Middle frontal gyrus (tissue), 1 donor: ENCODE measurements around the gene ADAMTS2.

ENCODE experiments used
- DNase-seq: peaks from one replicate; pipeline ENCODE4 v3.0.0-alpha.2; 2015; ENCODE audit warnings: low spot score; ENCODE audit errors: extremely low spot score

The ADAMTS2 gene

GRCh38 chr5:179181988-179182387 is 163.3 kb downstream of the ADAMTS2 start:
- no peak for DNase-seq

DNA sequence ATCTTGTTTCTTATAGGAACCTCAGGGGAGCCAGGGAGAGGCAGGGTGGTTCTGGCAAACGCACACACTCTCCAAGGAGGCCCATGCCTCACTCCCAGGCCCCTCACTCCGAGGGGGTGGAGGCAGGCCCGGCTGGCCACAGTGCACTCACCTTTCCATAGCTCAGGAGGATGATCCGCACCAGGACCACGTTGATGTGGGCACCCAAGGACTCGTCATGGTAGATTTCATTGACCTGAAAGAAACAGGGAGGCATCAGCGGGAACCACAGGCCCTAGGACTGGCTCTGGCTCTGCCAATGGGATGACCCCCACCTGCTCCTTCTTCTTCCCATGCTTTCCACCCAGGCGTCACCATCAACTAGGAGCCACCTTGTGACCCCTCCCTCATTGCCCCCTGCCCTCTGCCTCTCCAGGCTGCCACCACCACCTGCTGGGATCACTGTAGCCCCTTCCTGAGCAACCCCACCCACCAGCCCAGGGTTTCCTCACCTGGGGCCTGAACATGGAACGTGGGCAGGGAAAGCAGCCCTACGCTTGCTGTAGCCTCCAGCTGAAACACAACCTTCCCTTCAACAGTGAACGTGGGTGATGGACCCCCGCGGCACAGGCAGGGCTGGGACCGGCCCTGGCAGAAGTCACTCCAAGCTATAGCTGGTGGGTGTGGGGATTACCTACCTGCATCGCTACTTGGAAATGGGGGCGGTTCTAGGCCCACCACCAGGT is 164.2 kb downstream of the ADAMTS2 start:
- no peak for DNase-seq

GRCh38 chr5:179180061-179180610 is 165.1 kb downstream of the ADAMTS2 start:
- DNase-seq, result no peak

DNA sequence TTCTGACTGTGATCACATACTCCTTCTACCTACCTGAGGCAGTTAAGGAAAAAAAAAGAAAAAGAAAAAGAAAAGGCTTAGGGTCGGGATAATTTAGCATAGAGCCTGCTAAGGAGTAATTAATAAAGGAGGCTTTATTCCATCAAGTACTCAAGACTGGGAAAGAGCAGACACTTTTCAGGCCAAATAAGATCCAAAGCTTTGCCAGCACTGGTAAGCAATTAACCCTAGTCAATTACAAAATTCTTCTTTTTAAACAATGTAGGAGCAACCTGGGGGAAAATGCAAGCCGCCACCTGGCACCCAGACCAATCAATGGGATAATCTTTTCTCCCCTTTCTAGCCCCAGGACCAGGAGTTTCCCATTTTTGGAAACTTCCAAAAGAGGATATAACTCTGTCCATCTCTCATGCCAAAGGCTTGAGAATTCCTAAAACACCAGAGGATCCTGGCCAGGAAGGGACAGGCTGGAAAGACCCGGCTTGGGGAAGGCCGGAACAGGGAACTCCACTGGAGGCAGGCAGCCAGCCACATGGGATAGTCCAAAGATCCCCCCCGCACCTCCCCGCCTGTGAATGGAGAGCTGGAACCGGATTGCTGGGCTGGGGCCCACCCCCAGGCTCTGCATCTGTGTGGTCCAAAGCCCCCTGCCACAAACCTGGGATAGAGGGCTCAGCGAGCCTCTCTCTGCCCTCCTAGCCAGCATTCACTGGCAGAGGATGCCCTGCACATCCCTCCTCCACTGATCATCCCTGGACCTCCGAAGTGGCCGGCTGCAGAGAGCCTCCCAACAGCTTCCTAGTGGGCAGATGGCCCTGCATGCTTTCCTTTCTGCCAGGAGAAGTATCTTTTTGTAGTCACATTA is 167.3 kb downstream of the ADAMTS2 start:
- DNase-seq, result no peak

DNA sequence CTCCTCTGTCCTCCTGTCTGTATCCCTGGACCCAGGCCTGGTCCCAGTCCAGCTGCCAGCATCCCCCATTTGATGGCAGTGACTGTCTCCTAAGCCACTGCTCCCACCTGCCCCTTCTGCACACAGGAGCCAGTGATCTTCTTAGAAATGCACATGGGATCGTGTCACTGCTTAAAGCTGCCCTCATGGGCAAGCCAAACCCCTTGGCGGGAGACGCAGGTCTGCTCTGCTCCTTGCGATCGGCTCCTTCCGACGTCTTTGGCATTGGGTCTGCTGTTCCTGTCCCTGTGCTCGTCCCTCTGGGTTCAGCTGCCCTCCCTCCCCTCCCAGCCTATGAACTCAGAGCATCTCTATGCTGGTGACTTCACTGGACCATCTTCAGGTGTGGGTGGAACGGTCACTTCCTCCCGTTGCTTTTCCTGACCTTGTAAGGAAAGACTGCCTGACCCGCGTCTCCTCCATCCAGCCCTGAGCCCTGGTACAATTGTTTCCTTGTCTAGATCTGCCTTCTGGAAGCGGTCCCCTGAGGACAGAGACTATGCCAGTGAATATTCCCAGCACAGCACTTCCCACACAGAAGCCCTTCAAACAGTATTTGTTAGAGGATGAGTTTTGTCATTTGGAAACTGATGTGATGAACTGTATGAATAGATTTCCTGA is 168.6 kb downstream of the ADAMTS2 start:
- no peak for DNase-seq

DNA sequence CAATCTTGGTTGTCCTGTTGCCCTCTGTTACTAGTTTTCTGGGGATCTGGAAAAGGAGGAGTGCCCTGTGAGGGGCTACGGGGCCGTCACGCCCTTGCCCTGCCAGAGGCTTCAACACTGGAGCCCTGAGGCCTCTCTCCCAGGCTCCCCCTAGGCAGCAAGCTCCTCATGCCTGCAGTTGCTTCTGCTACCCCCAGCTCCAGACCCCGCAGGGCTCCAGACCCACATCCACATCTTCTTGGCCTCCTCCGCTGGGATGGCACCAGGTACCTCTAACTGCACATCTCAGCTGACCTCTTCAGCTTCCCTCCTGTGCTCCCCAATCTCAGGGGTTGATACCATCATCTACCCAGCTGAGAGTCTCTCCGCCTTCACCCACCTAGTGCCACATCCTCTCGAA is 169.1 kb downstream of the ADAMTS2 start:
- no peak for DNase-seq

DNA sequence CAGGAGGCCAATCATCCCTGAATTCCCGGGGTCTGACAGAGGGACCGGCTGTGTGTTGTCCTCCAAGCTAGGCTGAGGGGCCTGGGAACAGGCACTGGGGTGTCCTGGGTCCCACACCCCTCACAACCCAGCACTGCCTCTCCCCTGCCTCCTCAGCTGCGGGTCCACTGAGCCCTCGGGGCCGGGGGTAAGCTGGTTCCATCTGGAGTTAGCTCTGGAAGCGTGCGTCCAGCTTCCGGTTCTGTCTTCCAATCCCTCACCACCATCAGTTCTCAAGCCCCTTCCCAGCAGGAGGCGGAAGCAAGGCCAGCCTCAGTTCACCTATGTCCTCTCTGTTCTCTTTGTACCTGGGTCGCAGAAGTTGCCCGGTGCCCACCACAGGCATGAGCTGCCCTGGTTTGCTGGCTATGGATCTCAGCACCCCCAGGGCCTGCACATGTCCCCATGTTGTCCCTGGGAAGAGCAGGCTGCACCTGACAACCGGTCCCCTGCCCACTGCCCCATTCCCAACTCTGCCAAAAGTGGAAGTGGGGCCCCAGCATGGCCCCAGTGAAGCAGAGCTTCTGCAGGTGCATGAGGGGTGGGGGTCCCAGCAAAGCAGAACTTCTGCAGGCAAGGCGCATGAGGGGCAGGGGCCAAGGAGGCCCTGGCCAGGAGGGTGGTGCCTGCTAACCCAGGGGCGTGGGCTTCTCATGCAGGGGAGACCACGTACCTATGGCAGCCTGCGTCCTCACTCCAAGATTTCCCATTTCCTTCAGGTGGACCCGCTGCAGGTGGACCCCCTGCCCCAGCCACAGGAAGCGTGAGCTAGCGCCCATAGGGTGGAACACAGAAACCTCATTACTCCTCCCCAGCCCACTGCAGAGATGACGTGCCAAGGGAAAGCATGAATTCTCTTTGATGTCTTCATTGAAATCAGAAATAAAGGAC is 173.2 kb downstream of the ADAMTS2 start:
- no peak for DNase-seq

DNA sequence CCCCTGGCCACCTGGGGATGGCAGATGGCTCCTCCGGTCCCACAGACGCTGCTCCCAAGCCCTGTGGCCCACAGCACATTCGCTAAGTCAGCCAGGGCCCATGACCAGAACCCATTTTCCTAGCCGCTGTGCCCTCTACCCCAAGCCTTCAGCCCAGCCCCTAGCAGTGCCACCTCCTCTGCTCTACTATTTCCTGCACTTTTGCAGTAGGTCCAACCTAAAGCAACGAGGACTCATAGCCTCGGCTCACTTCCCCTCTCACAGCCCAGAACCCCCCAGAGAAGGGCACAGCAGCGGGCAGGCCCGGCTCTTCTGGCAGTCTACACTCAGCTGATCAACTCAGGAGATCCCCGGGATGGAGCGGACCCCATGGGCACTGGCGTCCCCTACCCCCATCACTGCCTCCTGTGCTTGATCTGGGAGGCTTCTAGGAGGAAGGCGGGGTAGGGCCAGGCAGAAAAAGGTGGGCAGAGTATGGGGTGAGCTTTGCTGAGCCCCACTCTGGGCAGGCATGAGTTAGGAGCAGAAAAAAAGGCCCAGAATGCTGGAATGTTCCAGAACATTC is 173.9 kb downstream of the ADAMTS2 start:
- DNase-seq, result no peak

GRCh38 chr5:179170606-179171005 is 174.7 kb downstream of the ADAMTS2 start:
- no peak for DNase-seq

DNA sequence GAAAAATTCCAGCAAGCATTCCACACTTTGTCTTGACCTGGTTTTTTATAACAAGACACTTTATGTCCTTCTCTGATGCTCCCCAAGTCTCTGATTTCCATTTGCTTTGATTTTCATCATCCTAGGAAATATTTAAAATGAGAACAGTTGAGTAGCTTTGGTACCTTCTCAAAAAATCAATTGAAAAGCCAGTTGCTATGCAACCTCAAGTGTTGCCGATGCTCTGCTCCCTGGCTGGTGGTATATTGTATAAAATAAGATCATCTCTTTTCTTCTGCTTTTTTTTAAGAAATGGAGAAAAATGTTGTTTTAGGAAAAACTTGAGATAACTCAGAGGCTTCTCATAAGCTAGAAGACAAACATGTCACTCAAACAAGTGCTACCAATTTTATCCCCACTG is 175.4 kb downstream of the ADAMTS2 start:
- DNase-seq, result no peak

DNA sequence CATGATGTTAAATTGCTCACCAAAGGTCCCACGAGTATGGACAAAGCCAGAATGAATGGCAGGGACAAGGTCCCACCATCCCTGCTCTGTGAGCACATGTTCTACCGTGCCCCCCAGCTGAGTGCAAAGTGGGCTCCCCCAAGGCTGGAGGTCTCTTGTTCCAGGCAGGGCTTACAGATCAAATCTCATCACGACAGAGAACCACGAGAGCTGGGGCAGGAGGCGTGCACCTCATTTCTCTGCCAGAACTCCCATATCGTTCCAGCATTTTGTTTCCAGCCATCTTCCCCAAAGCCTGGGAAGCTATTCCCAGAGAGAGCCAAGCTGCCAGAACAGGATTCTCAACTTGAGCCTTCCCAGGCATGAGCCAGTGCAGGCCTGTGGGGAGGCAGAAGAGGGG is 176.6 kb downstream of the ADAMTS2 start:
- DNase-seq, result no peak

DNA sequence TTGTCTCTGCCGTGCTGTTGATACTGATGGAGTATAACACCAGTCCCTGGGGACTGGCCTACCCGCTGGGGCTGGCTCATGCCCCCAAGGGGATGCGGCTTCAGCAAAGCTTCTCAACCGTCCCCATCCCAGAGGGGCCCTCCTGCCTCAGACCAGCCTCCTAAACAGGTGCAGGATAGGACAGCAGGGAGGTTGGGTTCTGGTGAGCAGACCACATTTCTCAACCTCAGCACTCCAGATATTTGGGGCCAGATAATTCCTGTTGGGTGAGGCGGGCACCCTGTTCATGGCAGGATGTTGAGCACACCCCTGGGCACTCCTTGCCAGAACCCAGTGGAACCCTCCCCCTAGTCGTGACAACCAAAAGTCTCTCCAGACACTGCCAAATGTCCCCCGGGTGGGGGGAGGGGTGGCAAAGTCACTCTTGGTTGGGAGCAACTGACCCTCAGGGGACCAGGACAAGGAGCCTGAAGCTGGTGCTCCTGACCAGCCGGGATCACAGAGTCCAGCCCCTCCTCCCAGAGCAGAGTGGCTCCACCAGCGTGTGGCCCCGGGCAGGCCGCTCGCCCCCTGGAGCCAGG is 177.3 kb downstream of the ADAMTS2 start:
- no peak for DNase-seq

DNA sequence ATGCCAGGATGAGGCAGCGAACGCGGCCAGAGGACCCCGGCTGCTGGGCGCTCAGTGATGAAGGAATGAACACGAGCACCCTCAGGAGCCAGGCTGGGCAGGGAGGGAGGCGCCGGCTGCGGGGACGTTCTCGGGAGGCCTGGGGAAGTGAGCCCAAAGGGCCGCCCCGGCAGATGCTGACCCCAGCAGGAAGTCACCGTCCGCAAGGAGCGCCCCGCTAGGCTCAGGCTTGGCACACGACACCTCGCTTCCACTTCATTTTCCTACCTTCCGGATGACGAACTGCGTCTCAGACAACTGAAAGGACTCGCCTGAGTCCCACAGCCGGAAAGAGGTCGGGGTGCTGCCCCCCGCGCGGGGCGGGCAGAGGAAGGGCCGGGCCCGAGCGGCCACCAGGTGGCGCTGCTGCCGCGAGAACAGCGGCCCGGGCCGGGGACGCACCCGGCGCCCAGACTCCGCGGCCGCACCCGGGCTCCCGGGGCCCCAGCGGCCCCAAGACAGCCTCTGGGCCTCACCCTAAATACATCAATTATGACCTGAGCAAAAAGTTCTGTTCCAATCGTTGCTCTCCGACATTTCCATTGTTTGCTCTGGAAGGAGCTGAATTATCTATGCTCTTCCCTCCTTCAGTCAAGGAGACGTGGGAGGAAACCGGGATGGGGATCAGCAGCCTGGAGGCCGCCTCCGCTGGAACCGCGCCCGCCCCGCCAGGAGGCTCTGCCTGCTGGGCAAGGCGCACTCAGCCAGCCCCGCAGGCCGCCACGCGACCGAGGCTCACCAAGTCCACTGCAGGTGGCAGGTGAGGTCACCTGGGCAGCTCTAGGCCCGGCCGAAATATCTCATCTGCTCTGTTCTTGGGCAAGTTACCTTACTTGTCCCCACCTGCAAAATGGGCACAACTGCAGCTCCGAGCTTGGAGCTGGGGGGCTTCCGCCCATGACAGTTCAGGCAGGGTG is 178.1 kb downstream of the ADAMTS2 start:
- no peak for DNase-seq

DNA sequence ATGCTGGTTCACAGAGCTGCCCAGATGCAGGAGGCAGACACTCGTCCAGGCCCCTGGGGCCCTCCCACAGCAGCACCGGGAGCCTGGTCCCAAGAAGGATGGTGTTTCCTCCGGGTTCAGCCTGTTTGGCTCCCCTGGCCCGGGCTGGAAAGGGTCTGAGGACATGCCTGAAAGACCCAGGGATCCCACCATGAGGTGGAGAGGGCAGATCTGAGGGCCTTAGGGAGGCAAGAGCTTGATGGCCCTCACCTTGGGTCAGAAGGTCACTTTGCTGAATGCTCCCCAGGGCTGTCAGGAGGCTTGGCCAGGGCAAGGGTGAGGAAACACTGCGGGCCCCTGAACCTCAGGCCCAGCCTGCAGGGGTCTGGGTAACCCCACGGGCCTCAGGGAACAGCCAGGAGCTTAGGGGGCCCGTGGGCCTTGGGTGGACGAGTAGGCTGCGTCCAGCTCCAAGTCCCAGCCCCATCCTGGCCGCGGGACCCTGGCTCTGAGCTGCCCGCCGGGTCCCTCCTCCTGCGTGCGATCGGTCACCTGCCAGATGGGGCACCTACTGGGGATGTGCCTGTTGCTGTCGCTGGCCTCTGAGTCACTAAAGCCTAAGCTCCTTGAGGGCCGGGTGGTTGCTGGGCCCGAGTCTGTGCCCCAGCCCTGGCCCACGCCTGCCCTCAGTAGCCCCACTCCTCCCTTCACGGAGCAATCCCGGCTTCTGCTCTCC is 178.9 kb downstream of the ADAMTS2 start:
- no peak for DNase-seq

DNA sequence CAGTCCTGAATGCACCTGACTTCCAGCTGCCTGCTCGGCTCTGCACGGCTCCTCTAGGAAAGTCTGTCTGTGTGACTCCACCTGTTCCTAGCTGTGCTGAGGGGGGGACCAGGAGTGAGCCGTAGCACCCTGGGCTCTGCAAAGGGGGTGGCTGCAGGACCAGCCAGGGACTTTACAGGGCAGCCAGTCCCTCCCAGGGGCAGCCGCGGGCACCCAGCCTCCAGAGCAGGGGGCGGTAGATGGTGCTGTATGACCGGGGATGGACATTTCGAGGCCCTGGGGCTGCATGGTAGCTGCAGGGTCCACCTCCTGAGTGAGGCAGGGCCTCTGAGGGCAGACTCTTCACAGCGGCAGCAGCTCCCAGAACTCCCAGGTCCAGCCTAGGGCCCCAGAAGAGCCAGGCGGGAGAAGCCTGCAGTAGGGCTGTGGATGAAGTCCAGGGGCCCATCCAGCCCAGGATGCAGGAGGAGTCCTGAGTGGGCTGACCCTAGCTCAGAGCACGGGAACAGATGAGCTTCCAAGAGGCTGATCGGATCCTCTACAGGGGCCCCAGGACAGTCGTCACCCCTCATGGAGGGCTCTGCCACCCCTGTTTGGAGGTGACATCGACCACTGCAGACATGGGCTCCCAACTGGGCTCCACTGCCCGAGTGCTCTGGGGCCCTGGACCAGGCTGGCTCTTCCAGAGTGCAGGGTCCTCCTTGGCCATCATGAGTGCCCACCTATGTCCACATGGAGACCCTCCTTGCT is 179.7 kb downstream of the ADAMTS2 start:
- DNase-seq, result no peak

- no peak for DNase-seq
These were observed 180.6 kb downstream of the ADAMTS2 start for GRCh38 chr5:179164331-179165311.
